GM18861 (cell line): ENCODE results near the gene SNTG2.
"Not testable (repeated sequence)": the region's sequence is repeated elsewhere in the genome, so short reads cannot be mapped to it uniquely, and the experiment has no call there.

Experiments used
- ATAC-seq: cut with Tn5 transposase; IDR thresholded peaks from one replicate; pipeline ENCODE4 v1.9.1; 2021; ENCODE audit not compliant: unreplicated experiment

Gene SNTG2

DNA sequence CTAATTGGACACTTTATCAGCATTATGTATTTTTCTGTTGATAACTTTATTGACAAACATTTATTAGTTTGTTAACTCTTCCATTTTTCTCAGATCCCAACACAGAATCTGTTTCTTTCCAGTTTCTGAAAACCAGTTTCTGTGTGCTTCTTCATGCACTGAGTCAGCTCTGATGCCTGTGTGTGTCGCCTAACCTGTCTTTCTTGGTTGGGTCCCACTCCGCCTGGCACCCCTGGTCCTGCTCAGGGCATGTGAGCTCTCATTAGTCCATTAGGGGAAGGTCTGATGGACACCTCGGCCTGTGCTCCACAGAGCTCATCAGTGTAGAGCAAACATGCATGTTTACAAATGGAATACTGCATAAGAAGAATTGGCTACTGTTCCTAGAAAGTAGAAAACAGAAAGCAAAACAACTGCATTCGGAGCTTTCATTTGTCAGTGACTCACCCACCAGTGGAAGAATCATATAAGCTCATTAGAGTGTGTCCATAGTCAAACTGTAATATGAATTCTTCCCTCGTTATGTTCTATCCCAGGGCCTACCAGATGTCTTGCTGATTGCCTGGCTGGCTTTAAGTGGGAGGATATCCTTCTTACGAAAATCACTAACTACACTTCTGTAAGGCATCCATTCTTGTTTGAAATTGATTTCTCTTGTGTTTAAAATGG lies 137.7 kb downstream of the SNTG2 start:
- no peak for ATAC-seq

- ATAC-seq = no peak
Observed at GRCh38 chr2:1088940-1089339, 138.3 kb downstream of the SNTG2 start.

DNA sequence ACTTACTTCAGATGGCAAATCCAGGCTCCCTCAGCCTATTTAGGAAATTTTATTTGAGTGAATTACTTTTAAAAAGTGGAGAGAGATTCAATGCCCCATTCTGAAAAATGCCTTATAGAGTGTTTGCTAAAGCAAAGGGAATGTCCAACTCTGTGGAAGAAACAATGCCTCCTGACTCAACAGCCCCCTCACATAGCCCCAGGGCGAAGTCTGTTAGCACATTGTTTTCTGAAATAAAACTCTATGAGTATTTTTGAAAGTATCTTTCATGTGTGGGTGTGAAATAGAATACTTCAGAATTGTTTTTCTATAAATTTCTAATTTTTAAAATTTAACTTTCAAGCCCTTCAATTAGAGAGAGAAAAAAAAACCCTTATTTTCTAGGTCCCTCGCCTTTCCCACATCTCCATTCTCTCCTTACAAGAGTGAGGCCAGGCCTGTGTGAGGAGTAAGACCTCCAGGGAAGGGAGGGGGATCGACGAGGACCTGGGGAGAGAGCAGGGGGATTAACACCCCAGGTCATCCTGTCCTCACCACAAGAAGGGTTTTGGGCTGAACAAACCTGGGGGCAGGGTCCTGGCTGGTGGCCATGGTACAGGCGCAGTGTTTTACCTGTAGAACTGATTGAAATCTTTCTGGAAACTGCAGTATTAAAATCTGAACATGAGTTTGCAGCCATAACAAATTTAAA lies 141.4 kb downstream of the SNTG2 start:
- ATAC-seq = no peak

DNA sequence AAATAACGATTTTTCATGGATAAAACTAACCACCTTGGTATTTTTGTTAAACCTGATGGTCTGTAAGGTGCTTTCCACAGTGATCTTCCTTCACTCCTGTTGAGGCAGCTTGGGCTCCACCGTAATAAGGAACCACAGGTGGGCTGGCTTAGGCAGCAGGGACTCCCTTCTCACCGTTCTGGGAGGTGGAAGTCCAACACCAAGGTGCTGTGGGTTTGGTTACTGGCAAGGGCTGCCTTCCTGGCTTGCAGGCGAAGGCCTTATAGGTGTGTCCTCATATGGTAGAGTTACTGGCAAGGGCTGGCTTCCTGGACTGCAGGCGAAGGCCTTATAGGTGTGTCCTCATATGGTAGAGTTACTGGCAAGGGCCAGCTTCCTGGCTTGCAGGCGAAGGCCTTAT lies 143.0 kb downstream of the SNTG2 start:
- ATAC-seq = not testable (repeated sequence)

DNA sequence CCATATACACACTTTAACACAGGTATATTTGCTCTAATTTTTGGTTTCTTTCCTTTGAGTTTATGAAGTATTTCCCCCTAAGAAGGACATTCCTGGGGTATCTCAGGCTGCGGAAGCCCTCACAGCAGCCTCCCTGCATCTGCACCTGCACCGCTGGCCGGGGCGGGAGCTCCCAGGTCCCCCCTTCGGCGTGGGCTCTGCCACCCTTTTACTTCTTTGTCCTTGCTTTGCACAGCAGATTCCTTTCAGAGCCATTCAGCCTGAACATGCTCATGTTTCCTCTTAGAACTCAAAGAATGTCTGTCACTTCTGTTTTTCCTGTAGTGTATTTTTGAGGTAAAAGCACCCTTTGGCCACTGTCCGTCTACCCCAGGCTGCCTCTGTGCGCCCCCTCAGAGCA lies 146.5 kb downstream of the SNTG2 start:
- ATAC-seq = no peak

- ATAC-seq = no peak
Observed at GRCh38 chr2:1099418-1099817, 148.8 kb downstream of the SNTG2 start.

- no peak for ATAC-seq
Observed at GRCh38 chr2:1101011-1101782, 150.5 kb downstream of the SNTG2 start.

DNA sequence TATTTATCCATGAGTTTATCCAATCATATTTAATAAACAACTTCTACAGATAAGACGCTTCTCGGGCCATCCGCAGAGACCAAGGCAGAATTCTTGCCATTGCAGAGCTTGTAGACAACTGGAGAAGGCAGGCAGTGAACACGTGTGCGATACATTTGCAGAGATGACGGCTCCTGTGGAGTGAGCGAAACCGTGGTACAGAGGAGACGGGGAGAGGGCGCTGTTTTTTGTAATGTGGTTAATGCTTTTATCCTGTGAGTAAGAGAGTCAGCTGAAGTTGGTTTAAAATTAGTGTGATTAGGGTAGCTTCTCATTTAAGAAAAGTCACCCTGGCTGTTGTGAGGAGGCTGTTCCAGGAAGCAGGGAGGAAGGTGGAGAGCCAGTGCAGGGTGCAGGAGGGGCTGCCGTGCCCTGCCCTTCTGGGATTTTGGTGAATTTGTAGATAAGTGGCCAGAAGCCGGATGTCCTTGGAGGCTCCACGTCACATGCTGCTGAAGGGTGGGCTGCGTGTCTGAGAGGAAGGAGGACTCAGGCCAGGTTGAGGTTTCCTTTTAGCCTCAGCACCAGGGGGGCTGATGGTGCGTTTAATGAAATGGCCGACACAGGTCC lies 151.4 kb downstream of the SNTG2 start:
- ATAC-seq = no peak

- no peak for ATAC-seq
Observed at GRCh38 chr2:1104364-1104763, 153.7 kb downstream of the SNTG2 start.

- ATAC-seq = not testable (repeated sequence)
Observed at GRCh38 chr2:1106344-1106743, 155.7 kb downstream of the SNTG2 start.

DNA sequence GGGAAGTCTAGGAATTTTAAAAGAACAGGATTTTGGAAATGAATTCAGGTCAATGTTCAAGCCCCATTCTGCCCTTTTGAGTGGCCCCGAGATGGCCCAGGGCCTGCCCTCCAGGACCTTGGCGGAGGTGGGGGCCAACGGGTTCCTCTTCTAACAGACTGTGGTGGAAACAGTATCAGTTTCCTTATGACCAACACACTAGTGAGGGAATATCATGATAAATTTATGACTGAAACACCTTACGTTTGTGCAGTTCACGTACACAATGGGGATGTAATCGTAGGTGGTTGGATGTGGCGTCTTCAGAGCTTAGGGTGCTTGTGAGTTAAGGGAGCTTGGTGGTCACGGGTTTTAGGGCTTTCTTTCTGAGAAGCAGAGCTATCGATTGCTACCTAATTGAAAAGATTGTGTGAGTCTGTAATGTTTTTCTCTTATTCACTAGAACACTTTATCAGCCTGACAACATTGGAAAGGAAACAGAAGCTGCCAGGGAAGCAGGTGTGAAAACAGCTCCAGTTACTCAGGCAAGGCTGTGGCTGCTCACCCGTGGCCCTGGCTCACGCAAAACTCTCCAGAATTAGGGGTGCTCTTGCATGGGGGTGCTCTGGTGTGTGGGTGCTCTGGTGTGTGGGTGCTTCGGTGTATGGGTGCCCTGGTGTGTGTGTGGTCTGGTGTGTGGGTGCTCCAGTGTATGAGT lies 165.3 kb downstream of the SNTG2 start:
- no peak for ATAC-seq

DNA sequence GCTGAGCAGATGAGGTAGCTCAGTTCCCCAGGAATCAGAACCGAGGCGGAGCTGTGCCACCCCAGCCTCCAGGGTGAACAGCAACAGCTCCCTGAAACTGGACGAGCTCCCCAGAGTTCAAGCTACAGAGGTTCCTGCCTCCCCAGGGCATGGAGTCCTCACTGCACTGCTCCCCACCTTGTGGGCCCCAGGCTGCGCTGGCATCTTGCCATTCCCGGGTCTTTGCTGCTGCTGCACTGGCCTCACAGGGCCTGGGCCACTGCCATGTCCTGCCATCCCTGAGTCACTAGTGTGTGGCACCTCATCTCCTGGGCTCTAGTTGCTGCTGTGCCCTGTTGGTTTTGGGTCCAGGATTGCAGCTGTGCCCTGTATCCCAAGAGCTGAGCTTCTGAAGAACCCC lies 166.9 kb downstream of the SNTG2 start:
- ATAC-seq = no peak

DNA sequence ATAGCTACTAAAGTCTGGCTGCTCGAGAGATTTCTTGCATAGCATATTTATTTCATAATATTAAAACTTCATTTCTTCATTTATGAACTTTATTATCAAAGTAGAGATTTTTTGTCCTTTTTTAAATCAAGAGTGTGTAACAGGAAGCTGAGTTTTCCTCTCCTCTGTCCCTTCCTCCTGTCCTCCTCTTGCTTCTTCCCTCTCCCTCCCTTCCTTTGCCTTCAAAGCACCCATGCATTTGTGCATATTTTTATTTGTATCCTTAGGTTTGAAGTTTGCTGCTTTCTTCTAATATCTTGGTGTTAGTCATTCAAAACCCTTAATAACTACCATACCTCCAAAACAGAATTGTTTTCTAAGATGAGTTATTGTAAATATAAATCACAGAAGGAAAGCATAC lies 174.6 kb downstream of the SNTG2 start:
- ATAC-seq = no peak

DNA sequence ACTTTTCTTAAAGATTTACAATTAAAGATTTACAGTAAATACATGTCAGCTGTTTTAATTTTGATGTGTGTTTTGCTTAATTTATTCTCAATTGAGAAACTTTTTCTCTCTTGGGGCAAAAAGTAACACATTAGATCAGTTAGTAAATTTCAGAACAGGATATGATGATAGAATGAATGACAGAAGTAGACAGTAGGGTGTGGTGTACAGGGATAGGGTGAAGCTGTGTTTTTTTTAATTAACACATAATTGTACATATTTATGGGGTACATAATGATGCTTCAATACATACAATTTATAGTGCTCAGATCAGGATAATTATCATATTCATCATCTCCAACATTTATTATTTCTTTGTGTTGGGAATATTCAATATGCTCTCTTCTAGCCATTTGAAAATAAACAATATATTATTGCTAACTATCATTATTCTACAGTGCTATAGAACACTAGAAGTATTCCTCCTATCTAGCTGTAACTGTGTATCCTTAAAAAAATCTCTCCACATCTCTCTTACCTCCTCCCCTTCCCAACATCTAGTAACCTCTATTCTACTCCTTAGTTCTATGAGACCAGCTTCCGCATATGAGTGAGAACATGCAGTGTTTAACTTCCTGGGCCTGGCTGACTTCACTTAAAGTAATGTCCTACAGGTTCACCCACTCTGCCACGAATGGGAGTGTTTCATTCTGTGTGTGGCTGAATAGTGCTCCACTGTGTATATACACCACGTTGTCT lies 175.2 kb downstream of the SNTG2 start:
- no peak for ATAC-seq

GRCh38 chr2:1129982-1130381 lies 179.3 kb downstream of the SNTG2 start:
- ATAC-seq = no peak

- ATAC-seq = no peak
Observed at GRCh38 chr2:1130922-1131321, 180.3 kb downstream of the SNTG2 start.

GRCh38 chr2:1132328-1132969 lies 181.8 kb downstream of the SNTG2 start:
- no peak for ATAC-seq

GRCh38 chr2:1133896-1134295 lies 183.2 kb downstream of the SNTG2 start:
- not testable (repeated sequence) for ATAC-seq

GRCh38 chr2:1134629-1135028 lies 184.0 kb downstream of the SNTG2 start:
- ATAC-seq = no peak

- ATAC-seq = no peak
Observed at GRCh38 chr2:1136067-1136466, 185.4 kb downstream of the SNTG2 start.
